ENCODE data around the gene ADRB1.

Gene ADRB1

GRCh38 chr10:114043532-114044246 is at the start of gene ADRB1:
ADRB1 (plus strand) TSS chr10:114043866; CDS start chr10:114044133, 267 bp downstream.
- peak; percentile 31 for DNase-seq (ENCODE audit: low read depth, low spot score)

DNA sequence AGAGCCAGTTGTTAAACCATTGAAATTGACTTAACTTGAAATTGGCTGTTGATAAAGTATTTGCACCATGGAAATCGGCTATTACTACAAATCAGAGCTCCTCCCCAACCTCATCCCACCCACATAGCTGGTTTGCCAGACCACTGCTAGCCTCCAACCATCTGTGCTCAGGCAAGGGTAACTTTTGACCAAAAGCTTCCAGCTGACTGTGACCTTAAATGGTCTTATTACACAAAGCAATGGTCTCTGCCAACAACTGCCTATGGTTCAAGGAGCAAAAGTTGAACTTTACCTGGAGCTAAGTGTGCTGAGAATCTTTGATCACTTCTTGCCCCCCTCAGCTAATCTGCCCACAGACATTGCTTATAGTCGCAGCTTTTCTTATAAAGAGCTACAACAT is 48.5 kb upstream of the ADRB1 start:
- no peak for DNase-seq (ENCODE audit: low read depth, low spot score)

- no peak for DNase-seq (ENCODE audit: low read depth, low spot score)
Measured at GRCh38 chr10:113997428-113997827, 46.2 kb upstream of the ADRB1 start.

GRCh38 chr10:113999531-113999930 is 44.1 kb upstream of the ADRB1 start:
- no peak for DNase-seq (ENCODE audit: low read depth, low spot score)

GRCh38 chr10:114000457-114001010 is 43.1 kb upstream of the ADRB1 start:
- DNase-seq (ENCODE audit: low read depth, low spot score): no peak

DNA sequence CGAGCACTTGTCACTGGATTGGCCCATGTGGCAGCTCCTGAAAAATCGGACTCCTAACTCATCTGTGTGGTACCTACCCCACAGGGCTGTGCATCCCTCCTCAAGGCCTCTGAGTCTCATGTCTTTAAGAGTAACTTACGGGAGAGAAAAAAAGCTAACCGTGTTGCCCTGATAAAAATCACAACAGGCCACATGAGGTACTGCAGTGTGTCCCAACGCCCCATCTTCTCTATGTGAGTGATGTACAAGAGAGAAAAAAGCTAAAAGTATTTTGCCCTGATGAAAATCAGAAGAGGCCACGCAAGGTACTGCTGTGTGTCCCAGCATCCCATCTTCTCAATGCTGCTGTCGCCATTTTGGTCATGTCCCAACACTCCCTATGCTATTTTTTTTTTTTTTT is 41.2 kb upstream of the ADRB1 start:
- no peak for DNase-seq (ENCODE audit: low read depth, low spot score)

DNA sequence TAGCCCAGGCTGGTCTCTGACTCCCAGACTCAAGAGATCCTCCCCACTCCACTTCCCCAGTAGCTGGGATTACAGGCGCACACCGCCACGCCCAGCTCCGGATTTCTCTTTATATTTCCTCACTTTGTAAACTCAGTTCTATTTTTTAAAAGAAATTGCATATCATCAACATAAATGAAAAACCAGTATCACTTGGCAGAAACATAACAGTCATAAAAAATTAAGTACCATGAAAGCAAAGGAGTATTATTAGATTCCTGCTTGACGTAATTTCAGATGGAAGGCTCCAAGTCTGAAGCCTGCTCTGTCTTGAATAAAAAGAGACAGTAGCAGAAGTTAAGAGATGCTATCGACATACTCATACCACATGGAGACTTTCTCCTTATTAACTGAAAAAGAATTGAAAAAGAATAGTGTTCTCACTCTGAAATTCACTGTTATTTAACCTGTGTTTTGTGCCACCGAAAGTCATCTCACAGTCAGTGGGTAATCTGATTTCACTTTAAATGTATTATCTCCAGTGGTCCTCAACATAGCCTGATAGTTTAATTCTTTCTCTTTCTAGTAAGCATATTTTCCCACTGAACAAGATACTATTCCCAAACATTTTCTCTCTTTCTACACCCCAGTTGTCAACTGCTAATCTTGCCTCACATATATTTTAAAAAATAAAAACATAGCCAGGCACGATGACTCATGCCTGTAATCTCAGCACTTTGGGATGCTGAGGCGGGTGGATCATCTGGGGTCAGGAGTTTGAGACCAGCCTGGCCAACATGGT is 40.3 kb upstream of the ADRB1 start:
- DNase-seq (ENCODE audit: low read depth, low spot score): no peak

- DNase-seq (ENCODE audit: low read depth, low spot score): no peak
Measured at GRCh38 chr10:114009281-114009996, 34.2 kb upstream of the ADRB1 start.

DNA sequence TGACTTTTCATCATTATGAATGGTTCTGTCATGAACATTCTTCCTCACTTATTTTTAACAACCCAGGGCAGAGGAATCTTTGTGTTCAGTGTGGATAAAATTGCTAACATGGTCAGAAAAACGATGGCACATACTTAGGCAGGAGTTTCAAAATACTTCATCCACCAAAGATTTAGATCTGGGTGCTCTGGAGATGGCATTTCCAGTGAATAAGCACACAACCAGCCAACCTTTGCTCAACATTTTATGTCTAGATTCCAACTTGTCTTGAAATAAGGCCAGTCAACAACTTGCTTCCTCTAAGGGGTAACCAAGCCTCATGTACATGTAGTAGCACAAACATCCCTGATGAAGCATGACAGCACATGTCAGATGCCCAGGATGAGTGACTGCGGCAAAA is 33.4 kb upstream of the ADRB1 start:
- DNase-seq (ENCODE audit: low read depth, low spot score): no peak

GRCh38 chr10:114012650-114013049 is 31.0 kb upstream of the ADRB1 start:
- DNase-seq (ENCODE audit: low read depth, low spot score): no peak

- no peak for DNase-seq (ENCODE audit: low read depth, low spot score)
Measured at GRCh38 chr10:114015708-114016107, 28.0 kb upstream of the ADRB1 start.

DNA sequence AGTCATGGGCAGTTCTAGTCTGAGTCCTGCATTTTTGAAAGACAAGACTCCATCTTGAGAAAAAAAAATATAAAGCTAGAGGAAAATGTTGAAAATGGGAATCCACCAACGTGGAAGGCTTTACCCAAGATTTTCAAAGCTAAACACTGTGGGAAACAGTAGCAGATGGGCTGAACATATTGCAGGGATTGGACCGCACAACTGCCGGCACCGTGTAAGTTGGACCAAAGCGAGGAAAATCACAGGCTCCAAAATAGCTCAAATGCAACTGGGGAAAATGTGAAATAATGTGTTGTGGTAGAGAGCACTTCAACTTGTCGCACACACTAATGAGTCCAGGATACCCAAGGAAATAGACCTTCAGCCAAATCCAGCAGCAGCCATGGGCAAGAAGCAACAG is 26.4 kb upstream of the ADRB1 start:
- no peak for DNase-seq (ENCODE audit: low read depth, low spot score)

DNA sequence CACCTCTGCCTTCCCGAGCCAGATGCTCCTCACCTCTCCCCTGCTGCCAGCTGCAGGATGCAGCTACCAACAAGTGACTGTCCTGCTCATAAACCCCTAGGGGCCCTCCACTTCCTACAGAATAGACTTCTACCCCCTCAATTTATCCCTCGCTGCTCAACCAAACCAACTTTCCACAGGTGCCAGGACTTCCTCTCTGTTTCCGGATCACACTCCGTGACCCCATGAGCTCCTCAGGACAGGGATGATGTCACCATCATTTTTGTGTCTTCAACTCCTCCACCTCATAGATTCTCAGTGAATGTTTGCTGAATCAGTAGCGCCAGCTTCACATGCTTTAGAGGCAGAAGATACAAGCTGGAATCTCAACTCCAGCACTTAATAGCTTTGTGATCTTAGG is 25.8 kb upstream of the ADRB1 start:
- no peak for DNase-seq (ENCODE audit: low read depth, low spot score)

DNA sequence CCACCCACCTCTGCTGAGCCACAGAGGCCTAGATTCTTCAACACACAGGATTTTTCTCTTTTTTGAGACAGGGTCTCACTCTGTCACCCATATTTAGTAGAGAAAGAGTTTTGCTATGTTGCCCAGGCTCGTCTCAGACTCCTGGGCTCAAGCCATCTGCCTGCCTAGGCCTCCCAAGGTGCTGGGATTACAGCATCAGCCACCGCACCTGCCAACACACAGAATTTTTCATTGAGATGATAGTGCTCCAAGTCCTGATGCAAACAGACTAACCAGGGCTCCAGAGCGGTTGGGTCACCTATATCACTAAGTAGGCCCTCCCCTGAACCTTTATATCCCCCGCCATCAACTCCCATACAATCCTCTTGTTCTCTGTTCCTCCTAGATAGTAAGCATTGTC is 24.4 kb upstream of the ADRB1 start:
- DNase-seq (ENCODE audit: low read depth, low spot score): no peak

DNA sequence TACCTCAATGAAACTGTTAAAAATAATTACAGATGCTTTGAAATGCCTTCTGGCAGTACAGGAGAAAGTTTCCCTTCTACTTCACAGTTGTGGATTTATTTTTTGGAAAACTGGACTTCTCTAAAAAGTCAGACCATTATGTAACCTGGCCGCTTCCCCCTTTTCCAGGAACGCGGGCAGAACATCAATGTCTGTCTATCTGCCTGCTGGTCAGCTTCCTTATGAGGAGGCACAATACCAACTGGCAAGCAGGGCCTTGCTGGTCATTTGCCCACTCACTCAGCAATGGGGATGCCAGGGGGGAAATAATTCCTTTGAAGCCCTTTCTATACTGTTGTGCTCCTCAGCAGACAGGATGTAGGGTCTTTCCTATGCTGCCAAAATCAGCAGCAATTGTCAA is 22.5 kb upstream of the ADRB1 start:
- DNase-seq (ENCODE audit: low read depth, low spot score): no peak

GRCh38 chr10:114021717-114022680 is 21.7 kb upstream of the ADRB1 start:
- DNase-seq (ENCODE audit: low read depth, low spot score): peak; percentile 4

DNA sequence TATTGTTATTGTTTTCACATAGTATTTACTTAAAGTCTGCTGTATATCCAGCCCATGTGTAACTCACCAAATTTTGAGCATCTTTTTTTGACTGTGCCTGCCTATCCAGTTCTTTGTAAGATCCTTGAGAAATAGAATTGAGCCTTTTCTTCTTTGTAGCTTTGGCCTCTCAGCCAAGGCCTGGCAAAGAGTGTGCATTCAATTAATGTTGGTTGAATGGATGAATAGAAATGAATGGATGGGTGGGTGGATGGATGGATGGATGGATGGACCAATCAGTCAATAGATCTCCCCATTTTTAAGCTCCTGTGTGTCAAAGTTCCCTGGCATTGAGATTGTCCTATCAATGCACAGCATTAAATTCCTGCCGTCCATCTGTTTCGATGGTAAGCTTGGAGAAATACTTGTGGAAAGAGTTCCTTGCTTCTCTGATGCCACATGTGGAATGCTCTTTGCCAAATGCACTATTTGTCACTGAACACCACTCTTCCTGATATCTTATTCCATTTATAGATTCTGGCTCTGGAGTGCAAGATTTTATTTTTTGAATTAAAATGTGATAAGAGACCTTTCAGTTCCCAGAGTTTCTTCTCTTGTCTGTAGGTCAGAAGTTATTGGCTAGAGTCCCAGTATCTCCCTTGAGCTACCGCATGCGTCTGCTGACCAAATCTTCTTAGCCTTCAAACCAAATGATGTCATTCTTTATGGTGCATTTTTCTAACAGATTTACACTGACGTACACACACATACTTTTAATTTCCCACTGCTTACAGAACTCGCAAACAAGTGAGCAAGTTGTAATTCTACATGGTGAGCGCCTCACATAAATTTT is 20.7 kb upstream of the ADRB1 start:
- DNase-seq (ENCODE audit: low read depth, low spot score): no peak

DNA sequence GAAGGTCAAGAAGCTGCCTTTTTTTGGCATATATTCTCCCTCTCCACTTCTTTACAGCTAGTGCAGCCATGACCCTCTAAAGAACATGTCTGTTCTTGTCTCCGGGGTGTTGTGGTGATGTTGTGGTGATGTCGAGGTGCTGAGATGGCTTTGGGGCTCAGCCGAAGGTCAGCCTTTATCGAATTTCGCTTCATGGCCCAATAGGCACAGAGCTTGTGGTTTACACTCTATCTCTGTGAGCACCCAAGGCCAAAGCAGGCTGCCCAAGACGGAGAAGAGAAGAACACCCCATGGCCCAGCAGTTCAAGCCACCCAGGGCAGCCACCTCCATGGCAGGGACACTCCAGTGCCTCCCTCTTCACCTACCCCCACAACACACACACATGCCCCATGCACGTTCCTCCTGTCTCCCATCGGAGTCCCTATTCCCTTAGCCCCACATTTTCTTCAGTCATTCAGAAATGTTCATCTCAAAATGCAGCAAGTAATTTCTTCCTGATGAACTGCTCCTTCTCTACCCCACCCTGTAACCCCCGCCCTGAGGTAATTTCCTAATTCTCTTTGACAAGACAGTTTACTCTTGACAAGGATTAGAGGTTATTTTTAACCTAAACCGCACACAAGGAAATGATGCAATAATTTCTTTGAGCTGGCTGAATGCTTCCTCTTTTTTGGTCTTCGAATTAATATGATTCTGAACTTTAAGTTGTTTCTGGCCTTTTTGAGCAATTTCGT is 18.6 kb upstream of the ADRB1 start:
- no peak for DNase-seq (ENCODE audit: low read depth, low spot score)

GRCh38 chr10:114025611-114026130 is 18.0 kb upstream of the ADRB1 start:
- no peak for DNase-seq (ENCODE audit: low read depth, low spot score)
